GM21576 (cell line): ENCODE results near the gene SESTD1.
"Not testable (repeated sequence)": the region's sequence is repeated elsewhere in the genome, so short reads cannot be mapped to it uniquely, and the experiment has no call there.

Experiments
- ATAC-seq: cut with Tn5 transposase; IDR thresholded peaks from one replicate; pipeline ENCODE4 v1.9.1; 2021; ENCODE audit warnings: mild to moderate bottlenecking, moderate library complexity; ENCODE audit not compliant: unreplicated experiment

SESTD1 gene

DNA sequence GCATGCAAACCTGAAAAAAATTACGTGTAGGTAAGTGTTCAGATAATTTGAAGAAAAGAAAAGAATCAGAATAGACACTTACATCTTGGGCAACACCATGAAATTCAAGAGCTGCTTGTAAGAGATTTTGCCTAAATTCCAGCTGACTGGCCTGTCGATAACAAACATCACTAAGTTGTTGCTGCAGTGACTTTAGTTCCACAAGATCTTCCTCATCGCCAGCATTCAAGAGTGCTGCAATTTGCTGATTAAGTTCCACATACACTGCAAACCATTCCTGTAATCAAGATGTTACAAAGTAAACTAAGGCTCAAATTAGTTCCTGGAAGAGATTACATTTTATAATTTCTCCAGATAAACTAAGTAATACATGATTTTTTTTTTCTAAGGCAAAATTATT, 140.3 kb downstream of the SESTD1 start:
- ATAC-seq: no peak

- ATAC-seq: no peak
Observed at GRCh38 chr2:179123272-179123662, 141.4 kb downstream of the SESTD1 start.

GRCh38 chr2:179107737-179108136, 156.9 kb downstream of the SESTD1 start:
- no peak for ATAC-seq

DNA sequence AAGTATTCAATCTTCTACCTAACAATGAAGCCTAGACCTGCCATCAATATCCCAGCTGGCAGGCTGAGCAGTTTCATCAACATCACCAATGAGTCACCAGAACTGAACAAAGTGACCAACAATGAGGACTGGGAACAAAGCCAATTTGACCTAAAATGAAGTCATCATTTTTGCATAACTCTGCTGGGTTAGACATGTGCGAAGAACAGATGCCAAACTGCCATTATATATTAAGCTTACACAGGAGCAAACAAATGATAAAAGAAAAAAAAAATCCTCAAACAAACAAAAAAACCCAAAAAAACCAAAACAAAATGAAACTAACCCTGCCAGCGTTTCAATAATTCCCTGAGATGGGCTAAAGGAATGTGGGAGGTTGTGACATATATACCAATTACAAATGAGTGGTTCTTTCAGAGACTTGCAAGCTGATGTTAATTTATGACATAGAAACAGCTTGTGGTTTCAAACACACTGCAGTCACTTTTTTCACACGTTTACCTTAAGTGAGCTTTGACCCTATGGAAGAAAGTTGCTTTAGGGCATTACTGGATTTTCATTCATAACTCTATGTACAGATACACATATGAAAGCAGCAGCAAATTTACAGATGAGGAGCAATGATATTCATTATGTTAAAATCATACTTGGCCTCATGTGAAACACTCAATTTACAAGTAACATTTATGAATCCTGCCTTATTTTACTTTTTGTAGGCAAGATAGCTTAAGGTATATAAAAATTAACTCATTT, 157.8 kb downstream of the SESTD1 start:
- peak; percentile 55 for ATAC-seq

GRCh38 chr2:179106342-179106675, 158.3 kb downstream of the SESTD1 start:
- no peak for ATAC-seq

DNA sequence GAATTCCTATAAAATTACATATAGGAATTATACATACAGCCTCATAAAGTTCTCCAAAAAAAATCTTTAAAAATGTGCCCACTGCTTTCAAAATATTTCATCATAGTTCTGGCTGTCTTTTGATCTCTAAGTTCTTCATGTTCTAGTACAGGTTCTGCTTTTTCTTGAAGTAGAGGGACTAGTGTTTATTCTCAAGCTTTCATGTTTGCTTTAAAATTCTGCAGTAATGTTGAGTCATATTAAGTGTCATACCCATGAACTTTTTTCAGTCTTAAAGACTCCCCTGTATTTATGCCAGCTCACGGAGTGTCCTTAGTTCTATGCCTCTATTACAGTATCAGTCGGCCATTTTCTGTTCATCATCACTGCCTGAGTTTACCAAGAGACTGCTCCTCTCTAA, 159.9 kb downstream of the SESTD1 start:
- ATAC-seq: no peak

DNA sequence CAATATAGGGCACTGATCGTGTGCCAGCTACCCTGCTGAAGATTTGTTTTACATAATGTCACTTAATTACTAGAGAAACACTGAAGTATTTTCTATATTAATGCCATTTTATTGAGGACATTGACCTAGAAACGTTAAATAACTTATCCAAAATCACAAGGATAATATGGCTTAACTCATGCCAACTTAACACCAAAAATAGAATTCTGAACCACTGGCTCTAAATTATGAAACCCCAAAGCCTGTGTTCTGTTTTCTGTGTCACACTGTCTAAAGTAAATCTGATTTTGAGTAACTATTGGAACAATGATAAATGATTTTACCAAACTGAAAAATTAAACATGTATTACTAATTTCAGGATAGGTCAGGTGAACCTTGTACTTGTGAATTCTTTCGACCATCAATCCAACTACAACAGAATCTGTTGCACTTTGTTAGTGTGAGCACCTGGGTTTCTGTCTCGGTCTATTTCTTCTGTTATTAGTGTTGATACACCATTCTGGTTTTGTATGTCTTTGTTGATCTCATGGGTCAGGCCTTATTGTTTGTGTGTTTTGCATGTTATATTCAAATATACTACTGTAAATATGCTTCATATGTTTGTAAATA, 166.4 kb downstream of the SESTD1 start:
- no peak for ATAC-seq

DNA sequence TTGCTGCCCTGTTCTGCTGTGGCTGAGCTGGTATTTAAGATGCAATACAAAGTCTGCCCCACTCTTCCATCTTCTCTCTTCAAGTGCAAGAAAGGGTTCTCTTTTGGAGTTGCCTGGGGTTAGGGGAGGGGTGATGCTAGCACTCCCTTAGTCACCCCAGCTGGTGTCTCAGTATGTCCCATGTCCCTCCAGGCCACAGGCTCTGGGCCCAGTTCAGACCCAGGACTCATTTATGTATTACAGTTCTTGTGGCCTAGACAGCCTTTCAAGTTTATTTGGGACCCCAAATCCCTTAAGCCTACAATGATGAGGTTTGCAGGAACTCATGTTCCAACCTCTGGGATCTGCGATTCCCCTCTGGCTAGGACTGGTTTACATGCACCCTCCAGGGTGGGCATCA, 167.5 kb downstream of the SESTD1 start:
- no peak for ATAC-seq

GRCh38 chr2:179096090-179096489, 168.5 kb downstream of the SESTD1 start:
- ATAC-seq: peak; percentile 97

DNA sequence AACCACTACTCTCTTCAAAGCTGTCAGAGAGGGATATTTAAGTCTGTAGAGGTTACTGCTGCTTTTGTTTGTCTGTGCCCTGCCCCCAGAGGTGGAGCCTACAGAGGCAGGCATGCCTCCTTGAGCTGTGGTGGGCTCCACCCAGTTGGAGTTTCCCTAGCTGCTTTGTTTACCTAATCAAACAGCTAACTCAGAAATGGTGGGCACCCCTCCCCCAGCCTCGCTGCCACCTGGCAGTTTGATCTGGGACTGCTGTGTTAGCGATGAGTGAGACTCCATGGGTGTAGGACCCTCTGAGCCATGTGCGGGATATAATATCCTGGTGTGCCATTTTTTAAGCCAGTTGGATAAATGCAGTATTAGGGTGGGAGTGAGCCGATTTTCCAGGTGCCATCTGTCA, 171.7 kb downstream of the SESTD1 start:
- ATAC-seq: not testable (repeated sequence)

- no peak for ATAC-seq
Observed at GRCh38 chr2:179082697-179083096, 181.9 kb downstream of the SESTD1 start.

GRCh38 chr2:179081954-179082353, 182.7 kb downstream of the SESTD1 start:
- ATAC-seq: no peak

DNA sequence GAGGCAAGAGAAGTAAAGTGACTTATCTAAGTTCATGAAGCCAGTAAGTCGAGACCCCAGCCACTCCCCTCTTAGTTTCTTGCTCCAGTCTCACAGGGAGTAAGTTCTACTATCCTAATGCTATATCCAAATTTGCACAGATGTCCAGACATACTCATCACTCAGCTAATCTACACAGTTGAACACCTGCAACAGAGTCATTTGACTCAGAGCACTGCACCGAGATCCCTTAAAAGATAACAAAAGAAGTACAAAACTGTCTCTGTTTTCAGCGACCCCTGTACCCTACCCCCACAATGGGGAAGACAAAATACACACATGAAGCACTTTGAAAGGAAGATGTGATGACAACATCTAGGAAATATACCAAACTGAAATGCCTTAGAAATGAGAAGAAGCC, 192.1 kb downstream of the SESTD1 start:
- ATAC-seq: no peak

GRCh38 chr2:179071810-179072355, 192.7 kb downstream of the SESTD1 start:
- ATAC-seq: no peak

GRCh38 chr2:179070895-179071294, 193.7 kb downstream of the SESTD1 start:
- ATAC-seq: no peak

GRCh38 chr2:179069685-179070084, 194.9 kb downstream of the SESTD1 start:
- no peak for ATAC-seq

DNA sequence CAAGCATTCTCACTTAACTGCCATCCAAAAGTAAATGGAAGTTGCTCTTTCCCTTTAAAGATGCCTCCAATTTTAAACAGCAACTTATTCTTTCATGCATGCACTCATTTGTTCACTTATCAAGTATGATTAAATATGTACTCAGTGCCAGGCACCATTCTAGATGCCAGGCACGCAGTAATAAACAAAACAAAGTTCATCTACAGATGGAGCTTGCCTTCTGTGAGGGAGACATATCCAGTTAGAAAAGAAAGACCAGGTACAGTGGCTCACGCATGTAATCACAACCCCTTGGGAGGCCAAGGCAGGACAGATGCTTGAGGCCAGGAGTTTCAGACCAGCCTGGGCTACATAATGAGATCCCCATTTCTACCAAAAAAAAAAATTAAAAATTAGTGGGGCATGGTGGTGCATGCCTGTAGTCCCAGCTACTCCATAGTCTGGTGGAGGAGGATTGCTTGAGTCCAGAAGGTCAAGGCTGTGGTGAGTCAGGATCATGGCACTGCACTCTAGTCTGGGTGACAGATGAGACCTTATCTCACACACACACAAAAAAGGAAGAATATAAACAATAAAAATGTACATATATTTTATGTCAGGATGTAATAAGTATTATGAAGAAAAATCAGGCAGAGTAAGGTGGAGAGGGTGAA, 195.5 kb downstream of the SESTD1 start:
- no peak for ATAC-seq

DNA sequence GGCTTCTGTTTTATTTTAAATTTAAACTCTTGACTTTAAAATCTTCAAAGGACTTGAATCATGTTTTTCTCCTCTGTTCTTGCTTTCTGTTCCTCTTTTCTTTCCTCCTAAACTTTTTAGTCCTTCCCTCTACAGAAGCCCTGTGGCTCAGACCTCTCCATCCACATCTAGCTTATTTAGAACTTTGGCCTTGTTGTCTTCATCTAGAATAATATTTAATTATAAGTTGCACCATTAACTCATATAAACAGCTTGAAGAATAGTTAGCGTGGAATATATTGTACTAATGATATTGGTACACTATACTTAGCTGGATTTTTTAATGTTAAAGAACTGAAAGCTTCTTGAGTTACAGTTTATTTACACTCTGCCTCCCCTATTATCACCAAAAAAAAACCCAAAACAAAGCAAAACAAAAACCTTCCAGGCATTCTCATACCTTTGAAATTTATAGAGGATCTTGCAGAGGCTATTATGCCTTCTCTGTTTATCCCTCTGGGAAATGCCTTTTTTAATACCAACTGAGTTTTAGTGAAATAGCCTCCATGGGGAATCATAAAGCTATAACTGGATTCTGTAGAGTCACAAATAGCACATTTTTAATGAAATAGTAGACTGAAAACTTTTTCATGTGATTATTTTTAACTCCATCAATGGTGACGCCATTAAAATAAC, 205.5 kb downstream of the SESTD1 start:
- ATAC-seq: peak; percentile 83

GRCh38 chr2:179057737-179058136, 206.9 kb downstream of the SESTD1 start:
- no peak for ATAC-seq

DNA sequence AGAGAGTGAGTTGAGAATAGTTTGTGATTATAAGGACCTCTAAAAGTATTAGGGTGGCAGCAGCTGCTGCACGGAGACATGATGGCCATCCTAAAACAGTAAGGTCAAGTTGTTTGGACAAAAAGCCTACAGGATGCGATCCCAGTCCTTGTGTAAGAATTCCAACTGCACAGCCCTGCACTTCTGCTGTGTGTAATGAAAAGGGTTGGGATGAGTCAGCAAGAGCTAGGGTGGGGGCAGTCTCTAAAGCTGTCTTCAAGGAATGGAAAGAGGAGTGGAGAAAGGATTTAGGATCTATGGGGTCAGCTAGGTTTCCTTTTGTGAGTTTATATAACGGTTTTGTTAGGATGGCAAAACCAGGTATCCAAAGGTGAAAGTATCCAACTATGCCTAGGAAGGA, 211.1 kb downstream of the SESTD1 start:
- not testable (repeated sequence) for ATAC-seq
